SU-DHL-6 (cell line): ENCODE data around the gene POLA1.
"Not testable (repeated sequence)": the region's sequence is repeated elsewhere in the genome, so short reads cannot be mapped to it uniquely, and the experiment has no call there.

Experiments used
- H2AFZ ChIP-seq: fragments of 200-600 bp; sonication (generic); 2 replicates; pipeline ENCODE4 v1.6.1; 2014; ENCODE audit warnings: low read depth, mild to moderate bottlenecking, moderate library complexity, mixed read lengths, antibody characterized with exemption, low read length; ENCODE audit not compliant: severe bottlenecking
- H3F3A ChIP-seq: fragments of 200-600 bp; shearing (Covaris generic); 2 replicates; pipeline ENCODE4 v1.6.0; 2016; ENCODE audit warnings: antibody characterized with exemption, mild to moderate bottlenecking; ENCODE audit not compliant: insufficient read depth
- H3K27ac ChIP-seq: fragments of 200-600 bp; sonication (generic); 2 replicates; pipeline ENCODE4 v1.5.1; 2016; ENCODE audit warnings: low read depth, mild to moderate bottlenecking, low read length, moderate library complexity, mixed read lengths
- H3K27me3 ChIP-seq: fragments of 200-600 bp; sonication (generic), shearing (Covaris generic); 2 replicates; pipeline ENCODE4 v1.6.0; 2014; ENCODE audit warnings: mild to moderate bottlenecking, low read length
- H3K36me3 ChIP-seq: fragments of 200-600 bp; sonication (generic); 2 replicates; pipeline ENCODE4 v1.6.1; 2014; ENCODE audit warnings: mild to moderate bottlenecking, low read length, mixed read lengths
- H3K4me2 ChIP-seq: fragments of 300-600, 200-600 bp; shearing (Covaris generic), sonication (generic); 2 replicates; pipeline ENCODE4 v1.6.0; 2014; ENCODE audit warnings: low read length, low read depth, mild to moderate bottlenecking; ENCODE audit not compliant: poor library complexity, severe bottlenecking
- H3K4me3 ChIP-seq: fragments of 200-600 bp; sonication (generic); 2 replicates; pipeline ENCODE4 v1.5.1; 2014; ENCODE audit warnings: antibody characterized with exemption, low read length, mild to moderate bottlenecking, mixed read lengths; ENCODE audit not compliant: insufficient read depth, poor library complexity, severe bottlenecking
- H3K79me2 ChIP-seq: fragments of 200-600 bp; sonication (generic); 2 replicates; pipeline ENCODE4 v1.6.1; 2014; ENCODE audit warnings: mild to moderate bottlenecking, low read length, moderate library complexity; ENCODE audit not compliant: insufficient read depth
- H3K9ac ChIP-seq: fragments of 200-600 bp; sonication (generic); 2 replicates; pipeline ENCODE4 v1.7.0; 2014; ENCODE audit warnings: mild to moderate bottlenecking, low read length
- H3K9me2 ChIP-seq: fragments of 200-600 bp; sonication (generic); replicated peaks from 2 replicates; pipeline ENCODE4 v1.6.1; 2014; ENCODE audit warnings: low read length; ENCODE audit not compliant: insufficient read depth
- H3K9me3 ChIP-seq: fragments of 200-600 bp; sonication (generic); 2 replicates; pipeline ENCODE4 v1.6.1; 2014; ENCODE audit warnings: low read length, mixed read lengths; ENCODE audit not compliant: insufficient read depth
- H4K20me1 ChIP-seq: fragments of 200-600 bp; sonication (generic); 2 replicates; pipeline ENCODE4 v1.6.1; 2014; ENCODE audit warnings: low read depth, mild to moderate bottlenecking, antibody characterized with exemption, low read length, moderate library complexity, mixed read lengths
- CTCF ChIP-seq: fragments of 200-600 bp; sonication (generic); IDR thresholded peaks from one replicate; pipeline ENCODE4 v1.5.1; 2017; ENCODE audit warnings: antibody characterized with exemption, mild to moderate bottlenecking, low read length, moderate library complexity; ENCODE audit not compliant: insufficient read depth, poor library complexity, severe bottlenecking
- EZH2phosphoT487 ChIP-seq: fragments of 200-600 bp; sonication (generic), shearing (Covaris generic); conservative IDR thresholded peaks from 2 replicates; pipeline ENCODE4 v1.6.1; 2018; ENCODE audit warnings: mild to moderate bottlenecking, antibody characterized with exemption, low read length, moderate library complexity, mixed read lengths

POLA1 gene

DNA sequence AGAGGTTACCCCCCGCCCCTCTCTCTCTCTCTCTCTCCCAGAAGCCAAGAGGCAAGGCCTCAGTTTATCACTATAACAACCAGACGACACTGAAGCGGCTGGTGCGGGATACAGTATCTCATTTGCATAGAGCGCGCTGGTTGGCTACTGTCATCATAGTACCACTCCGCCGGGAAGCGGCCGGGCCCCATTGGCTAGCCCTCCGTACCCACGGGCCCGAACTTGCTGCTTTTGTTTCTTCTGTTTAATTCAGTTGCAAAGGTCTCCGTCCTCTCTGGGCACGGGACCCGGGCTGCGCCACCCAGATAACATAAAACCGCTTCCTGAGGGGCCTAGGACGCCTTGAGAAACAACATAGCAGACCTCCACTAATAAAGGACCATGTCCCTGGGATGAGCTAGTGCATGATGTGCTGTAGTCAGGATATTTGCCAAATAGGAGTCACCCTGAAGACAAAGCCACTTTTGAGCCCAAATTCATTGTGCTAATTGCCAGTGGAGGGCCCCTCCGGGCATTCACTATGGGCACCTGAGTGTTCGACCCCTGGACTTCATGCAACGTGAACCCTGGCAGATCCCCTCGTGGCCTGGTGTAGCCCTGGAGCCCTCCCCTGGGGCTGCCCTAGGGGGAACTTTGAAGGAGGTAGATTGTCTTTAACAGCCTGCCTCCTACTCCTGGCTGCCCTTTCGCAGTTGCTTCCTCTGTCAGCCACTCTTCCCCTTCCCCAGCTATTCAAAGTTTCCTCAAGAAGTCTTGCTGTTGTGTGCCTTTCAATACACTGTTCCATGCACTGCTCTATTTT lies 46.3 kb upstream of the POLA1 start, which contains the start of gene PCYT1B:
PCYT1B (minus strand) TSS at position 91 of the 802 bp plus-strand sequence. CDS start 242 bp downstream, outside the sequence.
- H3F3A ChIP-seq: no peaks in the 10 kb centered on the region
- H3K27ac ChIP-seq: no peak within 1 kb of the TSS
- no peak for TF ChIP-seq CTCF
- TF ChIP-seq EZH2phosphoT487: no peak
- H3K4me3 ChIP-seq: no peak within 1 kb of the TSS
- H2AFZ ChIP-seq: peak within 1 kb of the TSS; percentile 93
- H4K20me1 ChIP-seq: no peaks in the 10 kb centered on the region
- no peaks in the 10 kb centered on the region for H3K9me3 ChIP-seq
- H3K9ac ChIP-seq: no peak within 1 kb of the TSS; the same call in 1 of the 2 replicates
- no peaks in the 10 kb centered on the region for H3K9me2 ChIP-seq
- no peaks in the 10 kb centered on the region for H3K36me3 ChIP-seq
- H3K4me2 ChIP-seq: peak within 1 kb of the TSS; percentile 53
- H3K79me2 ChIP-seq: no peaks in the 10 kb centered on the region
- H3K27me3 ChIP-seq: no peaks in the 10 kb centered on the region

GRCh38 chrX:24648495-24648894 lies 45.2 kb upstream of the POLA1 start:
- H4K20me1 ChIP-seq: no peaks in the 10 kb centered on the region
- H3K9me3 ChIP-seq: no peaks in the 10 kb centered on the region
- no peaks in the 10 kb centered on the region for H3F3A ChIP-seq
- no peak overlapping the region for H3K9ac ChIP-seq
- H3K4me2 ChIP-seq: no peak overlapping the region
- TF ChIP-seq CTCF: no peak
- no peak for TF ChIP-seq EZH2phosphoT487
- no peaks in the 10 kb centered on the region for H3K79me2 ChIP-seq
- no peak overlapping the region for H3K4me3 ChIP-seq
- H3K36me3 ChIP-seq: no peaks in the 10 kb centered on the region
- H3K27me3 ChIP-seq: no peaks in the 10 kb centered on the region
- no peak overlapping the region for H2AFZ ChIP-seq
- no peak overlapping the region for H3K27ac ChIP-seq
- no peaks in the 10 kb centered on the region for H3K9me2 ChIP-seq

- H3K4me3 ChIP-seq: no peak overlapping the region
These were observed 41.9 kb upstream of the POLA1 start for GRCh38 chrX:24651783-24652182.

GRCh38 chrX:24655679-24656078 lies 38.0 kb upstream of the POLA1 start:
- not testable (repeated sequence) for H4K20me1 ChIP-seq, H3F3A ChIP-seq, H3K4me3 ChIP-seq, H3K4me2 ChIP-seq, H3K9ac ChIP-seq, H3K79me2 ChIP-seq, H2AFZ ChIP-seq, H3K9me2 ChIP-seq, H3K27me3 ChIP-seq, H3K36me3 ChIP-seq, H3K9me3 ChIP-seq, H3K27ac ChIP-seq

More at GRCh38 chrX:24651783-24652182, 41.9 kb upstream of the POLA1 start:
- Histone ChIP-seq H3K27ac (no peak overlapping the region), H3F3A (no peaks in the 10 kb centered on the region), H3K9me3 (no peaks in the 10 kb centered on the region), H4K20me1 (no peaks in the 10 kb centered on the region), H3K9ac (no peak overlapping the region), H3K79me2 (no peaks in the 10 kb centered on the region), H3K9me2 (no peaks in the 10 kb centered on the region), H3K27me3 (no peaks in the 10 kb centered on the region), H3K4me2 (no peak overlapping the region), H3K36me3 (no peaks in the 10 kb centered on the region), H2AFZ (no peak overlapping the region)
- TF ChIP-seq CTCF (no peak), EZH2phosphoT487 (no peak)
